D721Med (cell line): ENCODE data around the gene GJC1.

Experiments used
- DNase-seq: peaks from one replicate; pipeline ENCODE4 v3.0.0; 2011; ENCODE audit warnings: low spot score; ENCODE audit not compliant: insufficient read length
- FAIRE-seq: peaks from 2 replicates; lab custom pipeline; 2011; peaks lifted over from hg19 to GRCh38; lab: Jason Lieb, UNC
- CTCF ChIP-seq: IDR thresholded peaks from 2 replicates; pipeline ENCODE4 v1.5.1; 2012; ENCODE audit warnings: mild to moderate bottlenecking, control low read depth; ENCODE audit not compliant: insufficient read depth; ENCODE audit errors: missing control alignments

GJC1 gene

GRCh38 chr17:44846206-44846605 lies 16.1 kb upstream of the GJC1 start:
- no peak for TF ChIP-seq CTCF
- no peak for FAIRE-seq
- no peak for DNase-seq

DNA sequence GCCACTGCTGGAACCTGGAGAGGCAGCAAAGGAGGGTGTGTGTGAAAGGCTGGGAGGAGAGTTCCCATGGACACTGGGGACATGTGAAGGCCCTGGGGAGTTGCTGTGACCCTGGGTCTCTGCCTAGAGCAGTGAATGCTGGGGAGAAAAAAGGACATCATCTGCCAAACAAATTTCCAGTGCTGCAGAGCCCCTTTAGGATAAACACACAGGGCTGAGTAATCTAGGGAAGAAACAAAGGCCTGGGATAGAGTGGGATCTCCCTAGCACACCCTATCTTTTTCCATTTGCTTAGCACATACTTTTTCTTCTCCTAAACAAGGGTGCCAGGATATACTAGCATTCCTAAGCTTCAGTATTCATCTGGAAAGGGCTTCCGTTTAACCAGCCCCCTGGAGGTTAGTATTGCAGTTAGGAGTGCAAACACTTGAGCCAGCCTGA lies 14.3 kb upstream of the GJC1 start:
- DNase-seq (no peak), FAIRE-seq (no peak)
- TF ChIP-seq CTCF, result no peak

DNA sequence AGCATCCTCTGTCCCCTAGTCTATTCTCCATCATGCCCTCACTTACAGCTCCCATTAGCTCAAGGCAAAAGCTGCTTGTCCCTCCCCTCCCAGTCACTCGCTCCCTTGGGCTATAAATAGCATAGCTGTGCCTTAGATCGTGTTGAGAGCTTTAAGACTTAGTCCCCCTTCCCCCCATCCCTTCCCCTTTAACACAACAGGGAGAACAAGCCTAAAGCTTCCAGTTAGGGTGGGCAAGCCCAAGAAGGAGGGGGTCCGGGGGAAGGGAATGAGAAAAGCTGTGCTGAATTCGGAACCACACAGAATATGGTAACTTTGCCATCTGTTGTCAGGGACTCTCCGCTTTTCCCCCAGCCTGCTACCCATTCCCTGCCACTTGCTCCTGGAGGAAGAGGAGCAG lies 12.7 kb upstream of the GJC1 start:
- no peak for FAIRE-seq
- no peak for DNase-seq
- no peak for TF ChIP-seq CTCF

DNA sequence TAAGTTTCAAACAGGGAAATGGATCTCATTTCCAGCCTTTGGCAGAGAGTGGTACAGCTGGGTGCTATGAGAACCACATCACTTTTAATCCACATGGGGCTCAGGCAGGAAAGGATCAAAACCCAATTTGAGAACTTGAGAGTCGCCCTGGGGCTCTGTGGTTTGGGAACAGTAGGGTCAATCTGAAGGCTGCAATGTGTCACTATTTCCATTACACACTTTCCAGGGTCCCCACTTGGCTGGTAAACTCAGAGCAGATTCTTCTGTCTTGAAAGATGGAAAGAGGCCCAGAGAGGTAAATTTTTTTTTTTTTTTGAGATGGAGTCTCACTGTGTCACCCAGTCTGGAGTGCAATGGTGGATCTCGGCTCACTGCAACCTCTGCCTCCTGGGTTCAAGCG lies 10.8 kb upstream of the GJC1 start:
- TF ChIP-seq CTCF, result no peak
- FAIRE-seq (no peak), DNase-seq (no peak)

GRCh38 chr17:44840274-44840673 lies 10.2 kb upstream of the GJC1 start:
- no peak for TF ChIP-seq CTCF
- DNase-seq (no peak), FAIRE-seq (no peak)

GRCh38 chr17:44837196-44837595 lies 7.1 kb upstream of the GJC1 start:
- DNase-seq, result no peak
- no peak for FAIRE-seq
- TF ChIP-seq CTCF, result no peak

GRCh38 chr17:44832805-44833204 lies 2.7 kb upstream of the GJC1 start:
- no peak for TF ChIP-seq CTCF
- no peak for DNase-seq
- FAIRE-seq, result no peak
